ENCODE measurements around the gene INHBB. TPM values are rescaled to one million over a fixed set of nuclear protein-coding genes. Genes with fewer than 3 reads are reported as not detected.
"Not testable (repeated sequence)": the region's sequence is repeated elsewhere in the genome, so short reads cannot be mapped to it uniquely, and the experiment has no call there.

The INHBB gene
- not detected for total RNA-seq

DNA sequence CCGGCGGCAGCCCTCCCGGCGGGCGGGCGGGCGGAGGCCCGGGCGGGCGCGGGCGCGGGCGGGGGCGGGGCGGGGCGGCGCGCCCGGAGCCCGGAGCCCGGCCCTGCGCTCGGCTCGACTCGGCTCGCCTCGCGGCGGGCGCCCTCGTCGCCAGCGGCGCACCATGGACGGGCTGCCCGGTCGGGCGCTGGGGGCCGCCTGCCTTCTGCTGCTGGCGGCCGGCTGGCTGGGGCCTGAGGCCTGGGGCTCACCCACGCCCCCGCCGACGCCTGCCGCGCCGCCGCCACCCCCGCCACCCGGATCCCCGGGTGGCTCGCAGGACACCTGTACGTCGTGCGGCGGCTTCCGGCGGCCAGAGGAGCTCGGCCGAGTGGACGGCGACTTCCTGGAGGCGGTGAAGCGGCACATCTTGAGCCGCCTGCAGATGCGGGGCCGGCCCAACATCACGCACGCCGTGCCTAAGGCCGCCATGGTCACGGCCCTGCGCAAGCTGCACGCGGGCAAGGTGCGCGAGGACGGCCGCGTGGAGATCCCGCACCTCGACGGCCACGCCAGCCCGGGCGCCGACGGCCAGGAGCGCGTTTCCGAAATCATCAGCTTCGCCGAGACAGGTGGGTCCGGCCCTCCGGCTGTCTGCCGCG lies at the start of gene INHBB:
TSS of gene INHBB (plus strand) at position 111 of the 641 bp plus-strand sequence. CDS start at position 164, 53 bp downstream.
- CTCF ChIA-PET: interaction anchor here (1.3 kb wide), 1 partner anchor 207 kb away, joined by 3 read pairs; no protein-coding TSS in a partner anchor
- POLR2A ChIA-PET: no interaction called here

DNA sequence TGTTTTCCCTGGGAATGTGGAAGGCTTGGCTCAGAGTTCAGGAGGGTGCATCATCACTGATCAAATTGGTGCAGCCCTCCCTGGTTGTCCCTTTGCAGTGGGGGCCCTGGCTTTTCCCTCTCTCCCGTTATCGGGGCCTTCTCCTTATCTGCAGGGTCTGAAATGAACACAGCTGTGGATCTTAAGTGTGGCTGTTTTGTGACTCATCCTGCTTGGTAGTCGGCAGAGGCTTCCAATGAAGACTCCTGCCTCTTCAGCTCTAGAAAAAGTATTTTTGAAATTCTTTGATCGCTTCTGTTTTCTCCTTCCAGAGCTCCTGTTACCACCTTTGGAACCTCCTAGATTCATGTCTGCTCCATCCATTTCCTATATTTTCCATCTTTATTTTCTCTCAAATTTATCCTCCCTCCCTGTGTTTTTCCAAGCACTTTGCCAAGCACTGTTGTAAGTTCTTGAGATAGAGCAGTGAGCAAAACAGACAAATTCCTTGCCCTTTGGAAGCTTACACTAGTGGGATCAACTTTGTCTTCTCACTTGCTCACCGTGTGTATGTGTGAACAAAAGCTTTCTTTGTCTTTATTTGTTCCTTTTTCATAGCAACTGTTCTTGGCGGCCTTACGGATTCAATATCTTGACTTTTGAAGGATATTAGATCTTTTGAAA lies 47.6 kb upstream of the INHBB start:
- ChIA-PET POLR2A (interaction anchor here (0.6 kb wide), 1 partner anchor 13 kb away, joined by 3 read pairs; no protein-coding TSS in a partner anchor), CTCF (no interaction called here)

DNA sequence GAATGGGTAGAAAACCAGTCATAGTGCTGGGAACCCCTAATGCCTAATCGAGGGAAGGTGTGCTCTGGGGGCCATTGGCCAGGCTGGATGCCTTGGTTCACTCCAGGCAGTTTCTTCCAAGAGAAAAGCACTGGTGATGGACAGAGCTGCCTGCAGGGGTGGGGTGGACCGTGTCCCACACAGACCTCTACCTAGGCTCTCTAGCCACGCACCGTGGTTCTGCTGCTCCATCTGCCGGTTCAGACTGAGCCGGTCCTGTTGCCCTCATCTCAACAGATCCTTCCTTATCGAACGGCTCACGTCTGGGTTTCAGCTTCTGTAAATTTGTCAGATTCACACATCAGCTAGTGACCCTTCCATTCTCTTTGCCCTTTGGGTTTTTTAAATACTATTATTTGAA lies 46.9 kb upstream of the INHBB start:
- POLR2A ChIA-PET: no interaction called here
- CTCF ChIA-PET: no interaction called here

DNA sequence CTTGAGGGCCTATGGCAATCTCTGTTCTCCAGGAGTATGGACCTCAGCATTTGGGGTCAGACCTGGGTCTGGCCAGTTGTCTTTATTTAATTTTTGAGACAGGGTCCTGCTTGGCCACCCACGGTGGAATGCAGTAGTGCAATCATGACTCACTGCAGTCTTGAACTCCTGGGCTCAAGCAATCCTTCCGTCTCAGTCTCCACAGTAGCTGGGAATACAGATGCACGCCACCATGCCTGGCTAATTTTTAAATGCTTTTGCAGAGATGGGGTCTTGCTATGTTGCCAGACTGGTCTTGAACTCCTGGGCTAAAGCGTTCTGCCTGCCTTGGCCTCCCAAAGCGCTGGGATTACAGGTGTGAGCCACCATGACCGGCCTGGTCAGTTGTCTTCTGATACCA lies 46.4 kb upstream of the INHBB start:
- CTCF ChIA-PET: no interaction called here
- POLR2A ChIA-PET: no interaction called here

DNA sequence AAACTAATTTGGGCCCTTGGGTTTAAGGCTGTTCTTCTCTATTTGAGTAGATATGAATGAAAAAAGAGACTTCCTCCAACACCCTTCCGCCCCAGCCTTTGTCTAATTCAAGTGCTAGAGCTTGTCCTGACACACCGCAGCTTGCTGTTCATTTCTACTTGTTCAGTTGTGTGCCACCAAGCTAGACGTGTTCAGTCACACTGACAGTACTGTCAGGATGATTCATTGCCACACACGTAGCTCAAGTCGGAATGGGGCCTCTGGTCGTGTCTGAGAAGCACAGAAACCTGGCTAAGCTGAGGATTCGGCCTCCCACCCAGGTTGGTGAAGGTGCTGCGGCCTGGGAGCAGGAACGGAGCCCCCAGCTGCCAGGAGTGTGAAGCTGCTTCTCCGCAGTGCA lies 45.6 kb upstream of the INHBB start:
- CTCF ChIA-PET: no interaction called here

DNA sequence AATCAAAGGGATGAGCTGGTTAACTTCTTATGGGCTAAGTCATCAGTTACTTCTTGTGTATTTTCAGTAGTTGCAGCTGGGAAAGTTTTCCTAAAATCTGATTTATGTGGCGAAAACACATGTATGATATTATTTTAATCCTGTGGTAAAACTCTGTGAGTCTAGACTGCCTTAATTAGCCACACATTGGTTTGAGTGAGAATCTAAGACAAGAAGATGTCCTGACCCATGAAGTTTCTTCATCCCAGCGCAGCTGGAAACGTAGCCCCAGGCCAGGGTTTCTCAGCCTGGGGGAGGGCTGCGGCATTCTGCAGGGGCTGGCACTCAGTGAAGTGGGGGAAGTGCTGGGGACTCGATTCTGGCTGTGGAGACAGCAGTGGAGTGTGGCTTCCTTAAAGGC lies 44.7 kb upstream of the INHBB start:
- POLR2A ChIA-PET: no interaction called here
- CTCF ChIA-PET: interaction anchor here (1.3 kb wide), 1 partner anchor 11 kb away, joined by 5 read pairs; no protein-coding TSS in a partner anchor

More for the DNA sequence above, 45.6 kb upstream of the INHBB start:
- POLR2A ChIA-PET: no interaction called here

DNA sequence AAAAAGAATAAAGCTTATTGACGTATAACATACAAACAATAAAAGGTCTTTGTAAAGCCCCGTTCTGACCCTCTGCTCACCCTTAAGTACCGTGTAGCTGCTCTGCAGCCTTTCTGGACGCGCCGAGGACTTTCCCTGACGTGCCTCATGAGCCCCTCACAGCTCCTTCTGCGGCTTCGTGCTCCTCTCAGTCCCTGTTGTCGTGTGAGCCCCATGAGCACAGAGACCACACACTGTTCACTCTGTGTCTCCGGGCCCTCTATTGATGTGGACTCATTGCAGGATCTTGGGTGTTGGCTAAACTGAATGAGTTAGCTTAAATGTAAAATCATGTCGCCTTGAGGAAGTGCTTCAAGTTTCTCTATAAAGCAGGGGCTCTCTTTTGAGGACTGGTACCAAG lies 43.6 kb upstream of the INHBB start:
- ChIA-PET POLR2A (interaction anchor here (0.7 kb wide), 1 partner anchor 205 kb away, joined by 5 read pairs; no protein-coding TSS in a partner anchor), CTCF (interaction anchor here (1.3 kb wide), 1 partner anchor 10 kb away, joined by 5 read pairs; no protein-coding TSS in a partner anchor)

DNA sequence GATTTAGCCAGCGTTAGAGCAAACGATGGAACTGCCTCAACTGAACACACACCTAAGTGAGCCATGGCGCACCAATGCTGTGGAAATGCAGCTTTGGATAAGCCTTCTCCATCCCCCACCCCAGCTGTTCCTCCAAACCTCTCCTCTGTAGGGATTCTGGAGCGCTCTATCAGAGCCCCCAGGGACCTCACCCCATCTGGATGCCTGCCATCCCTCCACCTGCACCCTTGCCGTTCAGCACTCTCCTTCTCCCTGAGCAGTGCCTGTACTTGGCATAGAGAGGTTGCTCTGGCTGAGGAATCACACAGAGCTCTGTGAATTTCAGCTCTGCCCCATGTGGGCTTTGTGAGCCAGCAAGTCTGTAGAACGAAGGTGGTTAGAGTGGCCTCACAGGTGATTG lies 42.8 kb upstream of the INHBB start:
- CTCF ChIA-PET: no interaction called here
- POLR2A ChIA-PET: no interaction called here

DNA sequence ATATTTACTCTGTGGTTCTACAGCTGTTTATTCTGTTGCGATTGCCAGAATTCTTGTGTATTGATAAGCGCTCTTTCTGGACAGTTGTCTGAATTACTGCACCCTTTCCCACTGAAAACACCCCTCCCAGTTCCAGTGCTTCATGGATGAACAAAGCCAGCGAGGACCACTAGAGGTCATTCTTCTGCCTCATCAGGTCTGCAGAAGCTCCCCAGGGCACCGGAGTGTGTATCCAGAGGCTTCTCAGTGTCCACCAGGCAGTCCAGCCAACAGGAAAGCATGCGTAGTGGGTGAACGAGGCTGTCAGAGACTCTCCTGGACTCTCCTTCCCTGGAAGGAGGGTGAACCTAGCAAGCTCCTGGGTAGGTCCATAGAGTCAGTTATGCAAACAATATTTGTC lies 40.6 kb upstream of the INHBB start:
- ChIA-PET POLR2A (no interaction called here), CTCF (interaction anchor here (1.2 kb wide), 1 partner anchor 15 kb away, joined by 3 read pairs; no protein-coding TSS in a partner anchor)

DNA sequence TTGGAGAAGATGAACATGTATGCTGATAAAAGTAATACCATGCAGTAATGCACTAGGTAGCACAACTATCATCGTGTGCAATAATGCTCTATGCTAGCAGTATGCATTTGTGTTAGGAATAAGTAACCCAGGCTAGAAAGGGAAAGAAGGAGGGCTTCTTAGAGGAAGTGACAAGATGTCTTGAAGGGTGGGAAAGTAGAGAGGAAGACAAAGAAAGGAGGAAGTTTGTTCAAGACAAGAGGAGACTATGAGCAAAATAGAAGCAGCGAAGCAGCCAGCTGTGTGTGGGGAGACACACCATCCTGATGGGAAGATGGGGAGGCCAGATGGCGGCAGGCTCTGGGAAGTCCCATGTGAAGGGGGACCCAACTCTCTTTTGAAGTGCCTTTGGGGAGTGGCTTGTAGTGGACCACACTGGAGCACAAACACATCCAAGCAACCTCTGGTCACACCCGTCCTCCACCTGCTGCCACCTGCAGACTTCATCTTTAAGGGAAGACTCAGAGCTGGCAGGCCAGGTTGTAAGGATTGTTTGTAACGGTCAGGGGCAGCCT lies 39.9 kb upstream of the INHBB start:
- CTCF ChIA-PET: interaction anchor here (1.2 kb wide), 1 partner anchor 15 kb away, joined by 3 read pairs; no protein-coding TSS in a partner anchor
- POLR2A ChIA-PET: no interaction called here

DNA sequence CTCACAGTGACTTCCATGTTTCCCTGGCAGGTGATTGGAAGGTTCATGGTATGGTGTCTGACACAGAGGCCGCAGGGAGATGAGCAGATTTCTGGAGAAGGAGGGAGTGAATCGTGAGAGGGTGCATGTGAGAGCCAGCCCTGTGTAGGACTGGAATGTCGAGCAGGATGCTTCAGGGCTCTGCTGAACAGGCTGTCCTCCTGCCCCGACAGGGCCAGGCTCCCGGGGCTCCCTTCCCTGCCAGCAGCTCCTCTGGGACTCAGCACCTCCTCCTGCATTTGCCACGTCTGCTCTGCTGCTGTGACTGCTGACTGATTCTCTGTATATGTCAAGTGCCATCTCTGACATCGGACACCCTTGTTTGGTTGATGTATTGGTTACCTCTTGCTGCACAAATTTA lies 38.5 kb upstream of the INHBB start:
- CTCF ChIA-PET: no interaction called here
- POLR2A ChIA-PET: no interaction called here

DNA sequence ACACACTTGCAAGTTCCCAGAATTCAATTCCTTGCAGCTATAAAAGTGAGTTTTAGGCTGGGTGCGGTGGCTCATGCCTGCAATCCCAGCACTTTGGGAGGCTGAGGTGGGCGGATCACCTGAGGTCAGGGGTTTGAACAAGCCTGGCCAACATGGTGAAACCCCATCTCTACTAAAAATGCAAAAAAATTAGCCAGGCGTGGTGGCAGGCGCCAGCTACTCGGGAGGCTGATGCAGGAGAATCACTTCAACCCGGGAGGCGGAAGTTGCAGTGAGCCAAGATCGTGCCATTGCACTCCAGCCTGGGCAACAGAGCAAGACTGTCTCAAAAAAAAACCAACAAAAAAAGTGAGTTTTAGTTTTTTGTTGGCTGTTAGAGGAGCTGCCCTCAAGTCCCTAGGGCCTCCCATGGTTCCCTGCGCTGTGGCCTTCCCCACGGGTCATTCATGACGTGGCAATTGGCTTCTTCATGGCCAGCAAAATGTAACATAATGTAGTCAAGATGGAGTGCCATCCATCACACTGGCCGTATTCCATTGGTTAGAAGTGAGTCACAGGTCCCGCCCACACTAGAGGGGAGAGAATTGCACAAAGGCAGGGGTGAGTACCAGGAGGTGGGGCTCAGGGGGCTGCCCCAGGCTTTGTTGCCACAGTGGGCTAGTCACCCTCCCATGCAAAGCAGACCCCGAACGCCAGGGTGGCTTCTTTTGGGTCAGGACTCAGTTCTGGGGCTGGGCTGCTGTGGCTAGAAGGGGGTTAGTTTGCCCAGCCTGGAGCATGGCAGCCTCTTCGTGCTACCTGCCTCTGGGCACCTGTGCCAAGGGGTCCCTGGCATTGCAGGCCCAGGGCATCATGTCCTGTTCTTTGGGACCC lies 37.7 kb upstream of the INHBB start:
- POLR2A ChIA-PET: no interaction called here
- CTCF ChIA-PET: no interaction called here

DNA sequence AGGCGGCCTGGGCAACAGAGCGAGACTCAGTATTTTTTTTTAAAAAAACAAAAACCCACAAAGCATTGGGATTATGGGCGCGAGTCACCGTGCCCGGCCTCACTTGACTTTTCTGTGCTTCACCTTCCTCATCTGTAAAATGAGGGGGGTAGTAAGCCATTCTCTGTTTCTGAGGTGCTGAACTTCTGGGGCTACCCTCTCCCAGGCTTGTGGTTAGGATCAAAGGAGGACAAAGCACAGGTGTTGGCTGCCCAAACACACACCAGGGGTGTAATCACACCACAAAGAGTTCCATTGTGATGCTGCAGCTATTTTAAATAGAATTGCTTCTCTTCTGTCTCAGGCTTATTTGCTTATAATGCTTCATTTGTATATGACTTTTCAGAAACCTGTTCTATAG lies 35.8 kb upstream of the INHBB start:
- ChIA-PET CTCF (interaction anchor here (0.9 kb wide), 1 partner anchor 77 kb away, joined by 3 read pairs; no protein-coding TSS in a partner anchor), POLR2A (no interaction called here)

DNA sequence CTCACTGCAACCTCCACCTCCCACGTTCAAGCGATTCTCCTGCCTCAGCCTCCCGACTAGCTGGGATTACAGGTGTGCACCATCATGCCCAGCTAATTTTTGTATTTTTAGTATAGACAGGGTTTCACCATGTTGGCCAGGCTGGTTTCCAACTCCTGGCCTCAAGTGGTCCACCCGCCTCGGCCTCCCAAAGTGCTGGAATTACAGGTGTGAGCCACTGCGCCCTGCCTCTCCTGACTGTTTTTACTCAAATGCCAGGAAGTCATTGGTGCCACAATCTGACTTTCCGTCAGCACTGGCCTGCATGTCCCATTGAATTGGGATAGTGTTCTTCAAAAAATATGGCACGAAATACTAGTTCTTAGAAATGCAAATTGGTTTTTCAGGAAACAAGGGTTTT lies 35.1 kb upstream of the INHBB start:
- CTCF ChIA-PET, POLR2A ChIA-PET: not testable (repeated sequence)

DNA sequence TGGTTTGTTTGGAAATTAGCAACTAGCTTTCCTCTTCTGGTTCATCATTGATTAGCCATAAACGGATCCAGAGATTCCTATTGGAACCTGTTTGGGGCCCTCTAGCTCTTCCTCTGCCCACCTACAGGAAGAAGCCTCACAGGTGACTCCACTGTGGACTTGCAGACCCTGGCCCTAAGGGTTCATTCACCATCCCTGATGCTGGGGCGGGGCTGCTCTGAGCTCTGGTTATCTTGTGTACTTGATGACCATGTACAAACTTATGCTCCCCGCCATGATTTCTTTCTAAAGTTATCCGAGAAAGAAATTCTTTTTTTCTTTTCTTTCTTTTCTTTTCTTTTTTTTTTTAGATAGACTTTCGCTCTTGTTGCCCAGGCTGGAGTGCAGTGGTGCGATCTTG lies 33.9 kb upstream of the INHBB start:
- POLR2A ChIA-PET: no interaction called here
- CTCF ChIA-PET: interaction anchor here (1.1 to 3.8 kb wide), 13 partner anchors 10 to 368 kb away, joined by 3 to 22 read pairs (median 5); no protein-coding TSS in a partner anchor

DNA sequence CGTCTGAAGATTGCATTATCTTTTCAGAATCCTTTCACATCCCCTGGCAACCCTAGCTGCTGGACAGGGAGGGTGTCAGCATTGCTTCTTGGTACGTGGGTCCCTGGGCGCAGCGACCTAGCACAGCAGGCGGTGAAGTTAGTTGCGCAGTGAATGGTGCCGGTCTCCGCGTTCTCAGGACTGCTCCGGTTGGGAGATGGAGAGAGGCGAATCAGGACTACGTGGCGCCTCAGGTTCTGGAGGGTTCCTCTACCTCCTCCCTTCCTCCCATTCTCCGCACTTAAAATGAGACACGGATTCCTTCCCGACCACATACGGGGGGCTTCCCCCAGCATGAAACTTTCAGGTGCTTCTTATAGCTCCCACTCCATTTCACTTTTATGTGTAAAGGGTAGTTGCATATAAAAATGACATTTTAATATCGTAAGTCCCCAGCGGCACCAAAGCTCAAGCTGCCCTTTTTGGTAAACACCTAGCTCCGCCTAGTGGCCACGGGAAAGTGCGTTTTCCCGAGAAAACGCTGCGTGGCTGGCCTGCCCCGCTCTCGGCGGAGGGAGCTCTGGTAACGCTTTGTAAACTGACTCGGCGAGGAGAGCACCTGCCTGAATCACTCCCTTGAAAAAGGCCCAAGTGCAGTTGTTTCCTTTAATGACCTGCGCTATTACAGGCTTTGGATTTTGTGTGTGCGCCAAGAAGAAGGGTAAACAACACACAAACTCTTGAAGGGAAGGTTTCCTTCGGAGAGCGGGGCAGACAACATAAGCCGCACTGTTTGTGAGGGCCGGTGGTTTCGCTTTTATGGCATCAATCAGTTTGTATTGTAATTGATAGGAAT lies 32.9 kb upstream of the INHBB start:
- CTCF ChIA-PET: interaction anchor here (0.7 to 3.8 kb wide), 21 partner anchors 11 to 367 kb away, joined by 3 to 22 read pairs (median 4); no protein-coding TSS in a partner anchor
- POLR2A ChIA-PET: interaction anchor here (1.0 to 1.1 kb wide), 2 partner anchors 80 to 137 kb away, joined by 4 to 7 read pairs; no protein-coding TSS in a partner anchor

DNA sequence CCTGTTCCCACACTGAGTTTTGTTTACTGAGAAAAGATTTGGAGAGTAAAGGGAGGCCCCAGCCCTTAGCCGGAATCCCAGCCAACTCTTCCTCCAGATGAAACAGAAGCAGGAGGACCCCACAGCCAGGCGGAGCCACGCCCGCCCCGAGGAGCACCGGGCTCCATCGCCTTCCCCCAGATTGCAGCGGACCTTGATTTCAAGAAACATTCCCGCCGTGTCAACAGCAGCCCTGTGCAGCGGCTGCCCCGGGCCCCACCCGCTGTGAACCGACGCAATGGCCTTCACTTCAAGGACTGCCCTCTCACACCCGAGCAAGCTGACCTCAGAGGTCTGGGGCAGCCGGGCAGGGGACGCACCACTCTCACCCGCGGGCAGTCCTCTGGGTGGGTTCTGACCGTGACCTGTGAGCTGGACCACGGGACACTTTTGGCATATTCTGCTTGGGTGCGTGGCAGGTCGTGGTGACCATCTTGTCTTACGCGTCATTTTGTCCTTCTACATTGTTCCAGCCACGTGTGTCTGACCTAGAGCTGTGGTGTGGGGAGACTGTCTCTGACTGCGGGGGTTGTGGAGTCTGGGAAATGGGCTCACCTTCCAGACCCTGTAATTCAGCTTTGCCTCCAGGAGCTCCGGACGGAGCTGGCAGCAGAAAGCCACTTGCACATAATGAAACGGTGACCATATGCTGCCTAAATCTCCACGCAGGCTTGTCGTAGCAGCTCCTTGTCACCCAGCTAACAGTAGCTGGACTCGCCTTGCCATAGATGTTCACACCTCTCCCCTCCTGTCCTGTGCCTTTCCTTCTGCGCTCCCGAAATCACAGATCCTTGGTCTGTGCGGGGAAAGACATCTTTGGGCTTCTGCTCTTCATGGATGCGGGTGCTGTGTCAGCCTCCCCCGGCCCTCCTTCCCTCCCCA lies 32.0 kb upstream of the INHBB start:
- ChIA-PET CTCF (interaction anchor here (0.6 to 3.8 kb wide), 19 partner anchors 10 to 238 kb away, joined by 3 to 22 read pairs (median 4); no protein-coding TSS in a partner anchor), POLR2A (interaction anchor here (1.0 to 1.1 kb wide), 2 partner anchors 81 to 138 kb away, joined by 4 to 7 read pairs; no protein-coding TSS in a partner anchor)
